ENCODE data around the gene UBR4. TPM values are rescaled to one million over a fixed set of nuclear protein-coding genes. Genes with fewer than 3 reads are reported as not detected.

Gene UBR4
- polyA plus RNA-seq, 3 donors = 44.3 to 93.8 (median 49.4) TPM

GRCh38 chr1:19220991-19221390 is 10.9 kb upstream of the UBR4 start:
- peaks cover 0 to 1% (median 0%) of the 10 kb centered on the region in 3 donors for H3K27me3 Mint-ChIP-seq (ENCODE audit: low read depth in 3 of 3)
- H3K27ac ChIP-seq (ENCODE audit: low read depth in 1 of 2, low read length in 2 of 2) = no peak overlapping the region

GRCh38 chr1:19220080-19220846 is 10.2 kb upstream of the UBR4 start:
- Histone ChIP-seq H3K4me3 (replicated peaks in 1 of 3; ENCODE audit: low read depth in 2 of 3, low read length in 3 of 3) (no peak overlapping the region), H3K27ac (ENCODE audit: low read depth in 1 of 2, low read length in 2 of 2) (no peak overlapping the region), H3K4me2 (replicated peaks; ENCODE audit: extremely low read depth, low read length, poor library complexity, severe bottlenecking) (no peak overlapping the region), H3K79me2 (ENCODE audit: insufficient read depth, low read length) (peaks cover 51% of the 10 kb centered on the region), H2AFZ (ENCODE audit: insufficient read depth, low read depth, low read length, poor library complexity, severe bottlenecking) (no peak overlapping the region), H3K9me3 (replicated peaks in 1 of 2; ENCODE audit: control insufficient read depth in 1 of 2, insufficient read depth in 1 of 2, low read length in 2 of 2) (no peaks in the 10 kb centered on the region), H3K27me3 (ENCODE audit: control insufficient read depth in 2 of 2, insufficient read depth in 2 of 2, low read length in 2 of 2) (no peaks in the 10 kb centered on the region), H3K4me1 (ENCODE audit: control insufficient read depth in 1 of 2, insufficient read depth in 2 of 2, low read length in 2 of 2) (no peaks in the 10 kb centered on the region), H4K20me1 (ENCODE audit: insufficient read depth, low read length) (peaks cover 39% of the 10 kb centered on the region), H3K36me3 (replicated peaks in 1 of 2; ENCODE audit: control insufficient read depth in 1 of 2, insufficient read depth in 2 of 2, low read length in 2 of 2) (peaks cover 81 to 100% of the 10 kb centered on the region in 2 donors), H3K9ac (ENCODE audit: insufficient read depth, low read length, poor library complexity, severe bottlenecking) (no peak overlapping the region)
- peaks cover 4% of the 10 kb centered on the region for H3K4me1 Mint-ChIP-seq
- no peaks in the 10 kb centered on the region for H3K9me3 Mint-ChIP-seq
- no peak overlapping the region for H3K4me3 Mint-ChIP-seq
- peak overlapping the region in 6 of 7 donors; percentile 7 to 69 (median 38) for H3K27ac Mint-ChIP-seq
- H3K36me3 Mint-ChIP-seq = peaks cover 78 to 90% of the 10 kb centered on the region in 2 donors
- no peak for TF ChIP-seq CTCF (IDR thresholded peaks at IDR 0.05)
- WGBS (ENCODE audit: insufficient coverage) = 93% methylated on average over 6 of the region's 8 CpGs
- intact Hi-C loops (cut with micrococcal nuclease) = no loop called here
- DNase-seq = no peak
- peaks cover 0 to 1% (median 0%) of the 10 kb centered on the region in 3 donors for H3K27me3 Mint-ChIP-seq (ENCODE audit: low read depth in 3 of 3)

More at GRCh38 chr1:19220991-19221390, 10.9 kb upstream of the UBR4 start:
- Histone ChIP-seq H2AFZ (ENCODE audit: insufficient read depth, low read depth, low read length, poor library complexity, severe bottlenecking) (no peak overlapping the region), H3K4me1 (ENCODE audit: control insufficient read depth in 1 of 2, insufficient read depth in 2 of 2, low read length in 2 of 2) (no peaks in the 10 kb centered on the region), H3K79me2 (ENCODE audit: insufficient read depth, low read length) (peaks cover 44% of the 10 kb centered on the region), H3K27me3 (ENCODE audit: control insufficient read depth in 2 of 2, insufficient read depth in 2 of 2, low read length in 2 of 2) (no peaks in the 10 kb centered on the region), H3K9ac (ENCODE audit: insufficient read depth, low read length, poor library complexity, severe bottlenecking) (no peak overlapping the region), H3K9me3 (replicated peaks in 1 of 2; ENCODE audit: control insufficient read depth in 1 of 2, insufficient read depth in 1 of 2, low read length in 2 of 2) (no peaks in the 10 kb centered on the region), H3K36me3 (replicated peaks in 1 of 2; ENCODE audit: control insufficient read depth in 1 of 2, insufficient read depth in 2 of 2, low read length in 2 of 2) (peaks cover 88 to 100% of the 10 kb centered on the region in 2 donors), H4K20me1 (ENCODE audit: insufficient read depth, low read length) (peaks cover 39% of the 10 kb centered on the region), H3K4me3 (replicated peaks in 1 of 3; ENCODE audit: low read depth in 2 of 3, low read length in 3 of 3) (no peak overlapping the region), H3K4me2 (replicated peaks; ENCODE audit: extremely low read depth, low read length, poor library complexity, severe bottlenecking) (no peak overlapping the region)
- DNase-seq = no peak
- H3K36me3 Mint-ChIP-seq = peaks cover 84 to 92% of the 10 kb centered on the region in 2 donors
- H3K9me3 Mint-ChIP-seq = no peaks in the 10 kb centered on the region
- H3K4me1 Mint-ChIP-seq = peaks cover 4% of the 10 kb centered on the region
- TF ChIP-seq CTCF (IDR thresholded peaks at IDR 0.05) = no peak
- intact Hi-C loops (cut with micrococcal nuclease) = no loop called here
- 67% methylated on average over 4 of the region's 7 CpGs for WGBS (ENCODE audit: insufficient coverage)
- no peak overlapping the region for H3K4me3 Mint-ChIP-seq
- peak overlapping the region in 1 of 7 donors; percentile 63 for H3K27ac Mint-ChIP-seq

Data from CD14-positive monocyte (primary cell).